Activated CD8-positive, alpha-beta T cell treated with anti-CD3 and anti-CD28 coated beads for 36 hours (primary cell): ENCODE results near the gene TFPI2. TPM values are rescaled to one million over a fixed set of nuclear protein-coding genes. Genes with fewer than 3 reads are reported as not detected.
"Not testable (repeated sequence)": the region's sequence is repeated elsewhere in the genome, so short reads cannot be mapped to it uniquely, and the experiment has no call there.

Experiments
- ATAC-seq: fragments of 200-7000 bp; cut with Tn5 transposase; one replicate; pipeline ENCODE4 v1.10.0; 2021; ENCODE audit warnings: mild to moderate bottlenecking, moderate library complexity
- CTCF ChIA-PET: fragments of 350-600 bp; sonication (Branson Sonifier 250); formaldehyde crosslinking; loops from one replicate; lab custom pipeline; 2021; ENCODE audit warnings: antibody characterized with exemption; lab: Charles Lee
- POLR2A ChIA-PET: fragments of 350-600 bp; sonication (Branson Sonifier 250); formaldehyde crosslinking; loops from one replicate; lab custom pipeline; 2021; ENCODE audit warnings: antibody characterized with exemption; lab: Charles Lee
- DNase-seq: peaks from one replicate; pipeline ENCODE4 v3.0.0-alpha.2; 2020
- H3K27ac Mint-ChIP-seq: one replicate; pipeline ENCODE4 v1.8.0; 2021; ENCODE audit warnings: mild to moderate bottlenecking, mixed read lengths
- H3K27me3 Mint-ChIP-seq: one replicate; pipeline ENCODE4 v1.8.0; 2021; ENCODE audit warnings: mixed read lengths
- H3K36me3 Mint-ChIP-seq: one replicate; pipeline ENCODE4 v1.8.0; 2021; ENCODE audit warnings: low read depth, mixed read lengths
- H3K4me1 Mint-ChIP-seq: one replicate; pipeline ENCODE4 v1.8.0; 2021; ENCODE audit warnings: low read depth, mixed read lengths
- H3K4me3 Mint-ChIP-seq: one replicate; pipeline ENCODE4 v1.8.0; 2021; ENCODE audit warnings: mild to moderate bottlenecking, moderate library complexity, mixed read lengths
- H3K9me3 Mint-ChIP-seq: one replicate; pipeline ENCODE4 v1.8.0; 2021; ENCODE audit warnings: mixed read lengths
- CTCF ChIP-seq: fragments of 200-600 bp; IDR thresholded peaks from one replicate; pipeline ENCODE4 v1.8.0; 2022; ENCODE audit warnings: antibody characterized with exemption, mild to moderate bottlenecking
- intact Hi-C: fragments of 100-400 bp; cut with micrococcal nuclease; formaldehyde crosslinking; loops from one replicate; pipeline ENCODE4 v1.10.0; 2022
- total RNA-seq, 2 experiments: library from RNA; stranded (reverse); gene quantifications; one replicate each; pipeline ENCODE4 v1.2.3, GENCODE V29; 2021

TFPI2 gene
- total RNA-seq, 2 experiments from 2014 or later = not detected

DNA sequence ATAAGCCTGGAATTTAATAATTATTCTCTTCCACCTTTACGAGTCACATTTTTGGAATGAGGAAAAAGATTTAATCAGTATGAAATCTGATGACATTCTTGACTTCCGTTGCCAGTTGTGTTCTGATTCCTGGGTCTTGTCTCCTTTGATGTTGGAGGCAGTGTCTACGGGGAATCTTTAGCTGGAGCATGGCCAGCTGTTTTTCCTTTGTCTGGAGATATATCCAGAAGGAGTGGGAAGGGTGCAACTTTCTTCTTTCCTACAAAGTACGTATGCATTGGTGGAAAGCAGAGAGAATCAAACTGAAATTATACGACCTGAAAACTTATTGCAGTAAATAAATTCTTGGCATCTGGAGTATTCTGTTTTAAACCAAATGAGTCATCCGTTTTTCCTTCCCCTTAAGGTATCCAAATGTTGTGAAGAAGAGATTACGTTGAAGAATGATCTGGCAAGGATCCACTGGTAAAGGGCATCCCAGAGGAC is 24.1 kb upstream of the TFPI2 start:
- Mint-ChIP-seq H3K27me3 (peaks cover 9% of the 10 kb centered on the region), H3K9me3 (no peaks in the 10 kb centered on the region), H3K27ac (no peak overlapping the region), H3K36me3 (no peaks in the 10 kb centered on the region), H3K4me3 (no peak overlapping the region), H3K4me1 (no peaks in the 10 kb centered on the region)
- no peak for ATAC-seq
- intact Hi-C loops = no loop called here
- DNase-seq = no peak
- TF ChIP-seq CTCF = no peak
- ChIA-PET POLR2A (no interaction called here), CTCF (no interaction called here)

GRCh38 chr7:93913197-93913596 is 22.6 kb upstream of the TFPI2 start:
- no peaks in the 10 kb centered on the region for H3K9me3 Mint-ChIP-seq
- intact Hi-C loops = no loop called here
- CTCF ChIA-PET = no interaction called here
- H3K4me1 Mint-ChIP-seq = no peaks in the 10 kb centered on the region
- DNase-seq (no peak), ATAC-seq (no peak)
- no peaks in the 10 kb centered on the region for H3K36me3 Mint-ChIP-seq
- H3K27me3 Mint-ChIP-seq = peaks cover 10% of the 10 kb centered on the region
- TF ChIP-seq CTCF = no peak
- H3K27ac Mint-ChIP-seq = no peak overlapping the region
- POLR2A ChIA-PET = no interaction called here
- no peak overlapping the region for H3K4me3 Mint-ChIP-seq

DNA sequence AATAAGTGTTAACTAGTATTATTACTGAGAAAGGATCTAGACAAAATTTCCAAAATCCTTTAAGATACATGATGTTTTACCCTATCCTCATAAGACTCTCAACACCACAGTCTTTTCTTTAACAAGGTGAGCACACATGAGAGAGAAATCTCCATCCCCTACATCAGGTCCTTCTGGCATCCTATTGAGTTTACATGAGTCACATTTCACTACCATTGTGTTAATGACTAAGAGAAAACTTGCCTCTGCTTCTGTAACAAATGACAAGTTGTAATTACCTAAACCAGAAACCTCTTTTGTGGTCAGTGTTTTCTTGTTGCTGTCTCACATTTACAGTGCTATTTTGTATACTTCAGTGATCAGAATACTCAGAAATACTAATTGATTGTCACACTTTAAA is 21.1 kb upstream of the TFPI2 start:
- H3K27ac Mint-ChIP-seq, H3K9me3 Mint-ChIP-seq, intact Hi-C loops, POLR2A ChIA-PET, H3K4me1 Mint-ChIP-seq, DNase-seq, H3K36me3 Mint-ChIP-seq, H3K4me3 Mint-ChIP-seq, CTCF ChIA-PET, ATAC-seq, H3K27me3 Mint-ChIP-seq: not testable (repeated sequence)

DNA sequence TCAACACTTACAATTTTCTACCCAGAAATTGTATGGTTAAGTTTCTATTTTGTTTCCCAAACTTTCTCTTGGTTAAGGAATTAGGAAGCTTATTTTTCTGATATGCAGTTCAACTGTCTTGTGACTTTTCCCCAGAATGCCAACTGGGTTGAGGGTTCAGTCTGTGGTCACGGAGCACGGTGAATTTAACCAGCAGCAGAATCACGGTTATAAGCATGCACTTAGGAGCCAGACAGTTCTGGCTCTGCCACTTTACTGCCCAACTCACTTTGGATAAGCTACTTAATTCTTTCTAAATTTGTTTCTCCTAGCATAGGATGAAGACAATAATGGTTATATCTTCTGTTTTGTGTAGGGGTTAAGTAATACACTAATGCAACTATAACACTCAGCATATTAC is 20.7 kb upstream of the TFPI2 start:
- H3K27me3 Mint-ChIP-seq, H3K27ac Mint-ChIP-seq, POLR2A ChIA-PET, H3K4me3 Mint-ChIP-seq, H3K4me1 Mint-ChIP-seq, DNase-seq, H3K36me3 Mint-ChIP-seq, H3K9me3 Mint-ChIP-seq, CTCF ChIA-PET, intact Hi-C loops, ATAC-seq: not testable (repeated sequence)

GRCh38 chr7:93910076-93910994 is 19.8 kb upstream of the TFPI2 start:
- Mint-ChIP-seq H3K4me1 (no peaks in the 10 kb centered on the region), H3K27ac (no peak overlapping the region), H3K27me3 (peaks cover 7% of the 10 kb centered on the region), H3K9me3 (no peaks in the 10 kb centered on the region), H3K4me3 (no peak overlapping the region), H3K36me3 (no peaks in the 10 kb centered on the region)
- no peak for TF ChIP-seq CTCF
- intact Hi-C loops = no loop called here
- ATAC-seq (no peak), DNase-seq (no peak)
- POLR2A ChIA-PET = no interaction called here
- CTCF ChIA-PET = no interaction called here

- DNase-seq (no peak), ATAC-seq (no peak)
- ChIA-PET POLR2A (no interaction called here), CTCF (no interaction called here)
- H3K36me3 Mint-ChIP-seq = no peaks in the 10 kb centered on the region
- H3K27ac Mint-ChIP-seq = no peak within 1 kb of the TSS
- intact Hi-C loops = no loop called here
- peaks cover 3% of the 10 kb centered on the region for H3K27me3 Mint-ChIP-seq
- H3K4me1 Mint-ChIP-seq = no peaks in the 10 kb centered on the region
- H3K4me3 Mint-ChIP-seq = no peak within 1 kb of the TSS
- H3K9me3 Mint-ChIP-seq = no peaks in the 10 kb centered on the region
- TF ChIP-seq CTCF = no peak
Observed at GRCh38 chr7:93906267-93906666, 15.7 kb upstream of the TFPI2 start, which contains the start of gene GNGT1. Gene GNGT1, plus strand, starts transcription at chr7:93906567. Its CDS starts 180 bp downstream, at chr7:93906747.
